Vagina (tissue), 2 donors: Measurements from ENCODE around the gene MARCHF5.

Experiments used
- POLR2A ChIP-seq, 2 donors: fragments of 450-650 bp; IDR thresholded peaks; one replicate each; pipeline ENCODE4 v1.6.1; 2017; ENCODE audit warnings: antibody characterized with exemption in 2 of 2, mild to moderate bottlenecking in 2 of 2, moderate library complexity in 2 of 2
- POLR2AphosphoS5 ChIP-seq, 2 donors: sonication (generic); formaldehyde crosslinking; IDR thresholded peaks; one replicate each; pipeline ENCODE4 v1.9.0; 2017; ENCODE audit warnings: antibody characterized with exemption in 2 of 2, mild to moderate bottlenecking in 2 of 2, low read depth in 1 of 2; ENCODE audit not compliant: insufficient read depth in 1 of 2
- TF ChIP-seq, protein P1 (sequence below), 3 experiments: fragments of 450-650 bp in 2 of 3; fragments of 200-600 bp in 1 of 3; sonication (generic) in 1 of 3; IDR thresholded peaks; one replicate each; pipeline ENCODE4 v1.5.1; 2017 to 2019; ENCODE audit warnings: antibody characterized with exemption in 3 of 3, mild to moderate bottlenecking in 2 of 3, moderate library complexity in 2 of 3

- TF ChIP-seq POLR2A (IDR thresholded peaks at IDR 0.05) (no peak), POLR2AphosphoS5 (IDR thresholded peaks at IDR 0.05; ENCODE audit: insufficient read depth in 1 of 2, low read depth in 1 of 2) (no peak)
- TF ChIP-seq, protein P1, sequence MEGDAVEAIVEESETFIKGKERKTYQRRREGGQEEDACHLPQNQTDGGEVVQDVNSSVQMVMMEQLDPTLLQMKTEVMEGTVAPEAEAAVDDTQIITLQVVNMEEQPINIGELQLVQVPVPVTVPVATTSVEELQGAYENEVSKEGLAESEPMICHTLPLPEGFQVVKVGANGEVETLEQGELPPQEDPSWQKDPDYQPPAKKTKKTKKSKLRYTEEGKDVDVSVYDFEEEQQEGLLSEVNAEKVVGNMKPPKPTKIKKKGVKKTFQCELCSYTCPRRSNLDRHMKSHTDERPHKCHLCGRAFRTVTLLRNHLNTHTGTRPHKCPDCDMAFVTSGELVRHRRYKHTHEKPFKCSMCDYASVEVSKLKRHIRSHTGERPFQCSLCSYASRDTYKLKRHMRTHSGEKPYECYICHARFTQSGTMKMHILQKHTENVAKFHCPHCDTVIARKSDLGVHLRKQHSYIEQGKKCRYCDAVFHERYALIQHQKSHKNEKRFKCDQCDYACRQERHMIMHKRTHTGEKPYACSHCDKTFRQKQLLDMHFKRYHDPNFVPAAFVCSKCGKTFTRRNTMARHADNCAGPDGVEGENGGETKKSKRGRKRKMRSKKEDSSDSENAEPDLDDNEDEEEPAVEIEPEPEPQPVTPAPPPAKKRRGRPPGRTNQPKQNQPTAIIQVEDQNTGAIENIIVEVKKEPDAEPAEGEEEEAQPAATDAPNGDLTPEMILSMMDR (IDR thresholded peaks at IDR 0.05) = no peak
These were observed 22.2 kb upstream of the MARCHF5 start for GRCh38 chr10:92268748-92269147.
